Measurements from ENCODE around the gene NLGN1.

NLGN1 gene

GRCh38 chr3:174102274-174102673, 704.7 kb downstream of the NLGN1 start:
- Histone ChIP-seq H3K27ac (no peak overlapping the region), H3K4me3 (no peak overlapping the region)

GRCh38 chr3:174102866-174103265, 705.3 kb downstream of the NLGN1 start:
- H3K27ac ChIP-seq: no peak overlapping the region
- H3K4me3 ChIP-seq: no peak overlapping the region

GRCh38 chr3:174110761-174111160, 713.2 kb downstream of the NLGN1 start:
- no peak overlapping the region for H3K4me3 ChIP-seq
- H3K27ac ChIP-seq: no peak overlapping the region

- Histone ChIP-seq H3K4me3 (no peak overlapping the region), H3K27ac (no peak overlapping the region)
Measured at GRCh38 chr3:174111776-174112175, 714.2 kb downstream of the NLGN1 start.

DNA sequence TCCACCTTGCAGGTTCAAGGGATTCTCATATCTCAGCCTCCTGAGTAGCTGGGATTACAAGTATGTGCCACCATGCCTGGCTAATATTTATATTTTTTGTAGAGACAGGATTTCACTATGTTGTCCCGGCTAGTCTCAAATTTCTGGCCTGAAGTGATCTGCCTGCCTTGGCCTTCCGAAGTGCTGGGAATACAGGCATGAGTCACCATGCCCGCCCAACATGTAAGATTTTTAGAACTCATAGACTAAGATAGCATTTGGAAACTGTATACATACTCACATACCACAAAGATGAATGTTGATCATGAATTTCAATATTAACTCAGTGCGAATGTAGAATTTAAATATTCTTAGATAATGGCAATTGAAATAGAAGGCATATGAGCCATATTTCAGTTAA, 718.9 kb downstream of the NLGN1 start:
- Histone ChIP-seq H3K27ac (no peak overlapping the region), H3K4me3 (no peak overlapping the region)

DNA sequence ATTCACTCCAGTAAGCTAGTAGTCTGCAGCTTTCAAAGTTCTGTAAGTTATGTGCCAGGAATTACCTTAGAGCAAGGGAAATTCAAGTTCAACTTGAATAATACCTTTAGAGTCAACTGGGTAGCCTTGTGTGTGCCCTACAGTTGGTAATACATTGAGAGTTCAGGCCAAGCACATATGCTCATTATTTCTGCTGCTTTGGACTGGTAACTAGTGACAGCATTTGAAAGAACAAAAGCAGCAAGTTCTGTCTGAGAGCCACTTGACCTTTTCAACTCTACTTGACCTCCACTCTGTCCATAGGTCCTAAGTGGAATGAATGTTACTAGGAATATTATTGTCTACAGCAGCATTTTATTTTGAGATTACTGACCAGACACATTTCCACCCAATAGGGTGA, 723.5 kb downstream of the NLGN1 start:
- Histone ChIP-seq H3K4me3 (no peak overlapping the region), H3K27ac (no peak overlapping the region)

DNA sequence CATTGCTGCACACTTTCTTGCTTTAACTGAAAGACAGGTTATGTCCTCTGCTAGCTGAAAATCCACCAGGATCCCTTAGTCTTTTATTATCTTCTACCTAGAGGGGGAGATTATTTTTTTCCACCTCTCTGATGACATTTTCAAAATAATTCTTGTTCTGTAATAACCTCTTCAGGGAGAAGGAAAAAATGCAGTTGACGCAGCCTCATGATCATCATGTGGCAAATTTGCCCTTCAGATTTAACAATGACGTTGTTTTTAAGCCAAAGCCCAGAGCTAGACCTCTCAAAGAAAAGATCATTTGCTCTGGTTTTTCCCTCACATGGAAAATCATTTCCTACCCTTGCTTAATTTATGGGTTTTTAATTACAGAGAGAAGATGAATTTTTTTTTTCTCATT, 724.9 kb downstream of the NLGN1 start:
- Histone ChIP-seq H3K27ac (no peak overlapping the region), H3K4me3 (no peak overlapping the region)

DNA sequence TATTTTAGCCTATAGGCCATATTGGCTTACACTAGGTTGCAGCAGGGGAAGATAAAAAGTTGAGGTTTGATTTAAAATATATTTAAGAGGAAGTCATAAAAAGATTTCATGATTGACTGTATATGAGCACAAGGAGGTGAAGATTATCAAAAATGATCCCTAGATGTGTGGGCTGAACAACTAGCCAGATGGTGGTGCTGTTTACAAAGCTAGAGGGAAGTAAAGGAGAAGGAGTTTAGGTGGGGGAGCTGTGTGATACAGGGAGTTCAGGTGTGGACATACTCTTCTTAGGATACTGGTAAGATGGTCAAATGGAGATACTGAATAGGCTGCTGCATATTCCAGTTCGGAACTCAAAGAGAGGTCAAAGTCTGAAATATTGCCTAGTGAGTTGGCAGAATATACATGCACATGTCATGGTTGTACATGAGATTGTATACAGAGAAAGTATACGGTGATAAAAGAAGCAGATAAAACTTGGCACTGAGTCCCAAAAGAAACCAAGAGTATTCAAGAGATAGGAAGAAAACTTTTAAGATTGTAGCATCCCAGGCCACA, 727.8 kb downstream of the NLGN1 start:
- H3K27ac ChIP-seq: no peak overlapping the region
- H3K4me3 ChIP-seq: no peak overlapping the region

DNA sequence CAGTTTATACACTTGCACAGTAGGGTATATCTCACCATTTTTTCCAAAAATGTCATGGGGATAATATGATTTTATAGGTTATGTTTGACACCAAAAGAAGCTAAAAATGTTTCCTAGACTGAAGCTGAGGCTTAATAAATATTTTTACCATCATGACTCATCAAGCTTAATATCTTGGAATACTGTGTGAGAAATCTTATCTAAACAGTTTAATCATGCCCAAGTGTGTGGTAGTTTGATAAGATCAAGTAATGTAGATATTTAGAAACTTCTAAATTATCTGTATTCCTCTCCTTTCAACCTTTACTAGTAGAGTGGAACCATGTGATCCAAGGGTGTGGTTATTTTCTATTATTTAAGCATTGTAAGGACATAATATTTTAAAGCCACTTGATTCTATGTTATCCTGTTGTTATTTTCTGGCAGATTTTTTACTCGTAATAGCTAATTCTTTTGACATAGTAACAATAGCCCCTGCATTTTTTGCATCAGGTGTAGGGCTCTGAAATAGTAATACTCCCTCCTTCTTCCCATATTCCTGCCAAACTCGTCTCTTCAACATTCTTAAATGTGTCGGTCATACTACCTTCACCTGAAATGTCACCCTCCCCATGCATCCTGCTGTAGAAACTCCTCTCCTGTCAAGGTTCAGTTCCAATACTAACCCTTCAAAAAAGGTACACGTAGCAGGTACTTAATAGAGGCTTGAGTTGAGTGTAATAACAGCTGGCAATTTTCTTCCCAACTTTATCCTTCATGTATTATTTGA, 729.6 kb downstream of the NLGN1 start:
- no peak overlapping the region for H3K4me3 ChIP-seq
- H3K27ac ChIP-seq: no peak overlapping the region

GRCh38 chr3:174132006-174132405, 734.5 kb downstream of the NLGN1 start:
- no peak overlapping the region for H3K4me3 ChIP-seq
- no peak overlapping the region for H3K27ac ChIP-seq

DNA sequence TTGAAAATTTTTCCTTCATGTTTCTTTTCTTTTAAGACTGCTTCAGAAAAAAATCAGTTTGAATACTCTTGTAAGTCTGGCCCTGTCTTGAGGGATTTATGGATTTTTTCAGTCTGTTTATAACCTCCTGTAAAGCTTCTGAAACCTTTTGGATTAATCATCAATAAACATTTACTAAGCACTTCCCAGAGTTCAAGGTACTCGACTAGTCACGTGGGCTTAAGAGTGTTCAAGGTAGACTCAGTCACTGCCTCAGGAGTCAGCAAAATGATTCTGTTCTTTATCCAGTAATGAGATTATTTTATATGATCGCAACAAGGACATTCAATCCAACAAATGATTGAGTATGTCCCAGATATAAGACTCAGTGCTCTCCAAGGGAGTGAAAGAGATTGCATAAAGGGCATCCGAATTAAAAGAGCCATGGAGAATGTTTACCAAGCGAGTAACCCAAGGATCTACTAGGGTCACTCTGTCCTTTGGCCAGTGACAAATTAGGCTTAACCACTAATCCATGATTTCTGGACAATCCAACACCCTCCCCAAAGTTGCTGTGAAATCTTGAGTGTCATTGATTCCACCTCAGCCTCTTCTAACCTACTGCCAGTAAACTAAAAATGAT, 735.0 kb downstream of the NLGN1 start:
- Histone ChIP-seq H3K27ac (no peak overlapping the region), H3K4me3 (no peak overlapping the region)

- H3K4me3 ChIP-seq: no peak overlapping the region
- no peak overlapping the region for H3K27ac ChIP-seq
Measured at GRCh38 chr3:174146008-174146407, 748.5 kb downstream of the NLGN1 start.

GRCh38 chr3:174147798-174148197, 750.3 kb downstream of the NLGN1 start:
- H3K27ac ChIP-seq: no peak overlapping the region
- no peak overlapping the region for H3K4me3 ChIP-seq

DNA sequence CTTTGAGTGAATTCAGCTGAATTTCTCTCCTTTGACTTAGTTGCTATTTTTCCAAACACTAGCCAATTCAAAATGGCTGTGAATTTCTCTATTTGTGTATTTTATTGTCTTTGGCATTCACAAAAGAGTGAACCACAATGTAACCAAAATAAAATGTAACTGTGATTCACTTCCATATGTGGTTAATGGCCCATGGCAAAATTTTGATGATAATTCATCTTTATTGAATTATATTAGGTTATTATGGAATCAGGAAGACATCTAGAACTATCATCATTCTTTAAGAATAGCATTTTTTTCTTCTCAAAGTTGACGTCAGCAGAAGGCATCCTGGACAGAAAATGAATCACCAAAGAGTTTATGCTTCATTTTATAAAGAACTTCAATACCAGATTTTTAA, 756.3 kb downstream of the NLGN1 start:
- Histone ChIP-seq H3K27ac (no peak overlapping the region), H3K4me3 (no peak overlapping the region)

DNA sequence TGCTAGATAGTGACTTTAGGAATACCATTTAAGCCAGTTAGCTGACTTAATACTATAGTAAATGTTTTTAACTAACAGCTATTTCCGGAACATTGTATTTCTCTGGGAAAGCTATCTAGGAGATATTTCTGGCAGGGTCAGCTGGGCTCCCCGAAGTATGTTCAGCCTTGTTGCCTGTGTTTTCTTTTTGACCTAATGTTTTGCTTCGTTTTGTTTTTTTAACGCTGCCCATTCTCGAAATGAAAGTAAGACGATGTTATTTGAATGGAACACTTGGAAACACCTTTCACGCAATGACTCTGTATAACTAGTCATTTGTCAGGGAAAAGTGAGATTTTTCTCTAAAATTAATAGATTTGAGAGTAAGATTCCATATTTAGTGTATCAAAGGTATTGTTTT, 758.7 kb downstream of the NLGN1 start:
- Histone ChIP-seq H3K4me3 (no peak overlapping the region), H3K27ac (no peak overlapping the region)

GRCh38 chr3:174158674-174159073, 761.1 kb downstream of the NLGN1 start:
- no peak overlapping the region for H3K4me3 ChIP-seq
- no peak overlapping the region for H3K27ac ChIP-seq

DNA sequence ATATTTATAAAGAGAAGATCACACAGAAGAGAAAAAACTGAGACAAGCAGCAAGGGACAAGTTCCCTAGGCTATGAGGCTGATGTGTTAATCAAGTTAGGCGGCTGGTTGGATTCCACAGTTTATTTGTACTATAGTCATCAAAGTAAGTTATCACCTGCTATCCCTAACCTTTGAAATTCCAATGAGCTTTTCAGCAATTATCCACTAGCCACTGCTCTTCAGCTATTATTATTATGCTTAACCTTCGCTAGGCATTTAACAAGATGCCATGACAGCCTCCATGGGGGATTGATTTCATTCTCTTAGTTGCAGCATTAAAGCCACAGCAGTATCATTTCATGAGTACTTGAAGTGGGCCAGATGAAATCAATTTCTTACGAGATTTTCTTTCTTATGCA, 762.1 kb downstream of the NLGN1 start:
- no peak overlapping the region for H3K4me3 ChIP-seq
- H3K27ac ChIP-seq: no peak overlapping the region

GRCh38 chr3:174162550-174162949, 765.0 kb downstream of the NLGN1 start:
- Histone ChIP-seq H3K27ac (no peak overlapping the region), H3K4me3 (no peak overlapping the region)

DNA sequence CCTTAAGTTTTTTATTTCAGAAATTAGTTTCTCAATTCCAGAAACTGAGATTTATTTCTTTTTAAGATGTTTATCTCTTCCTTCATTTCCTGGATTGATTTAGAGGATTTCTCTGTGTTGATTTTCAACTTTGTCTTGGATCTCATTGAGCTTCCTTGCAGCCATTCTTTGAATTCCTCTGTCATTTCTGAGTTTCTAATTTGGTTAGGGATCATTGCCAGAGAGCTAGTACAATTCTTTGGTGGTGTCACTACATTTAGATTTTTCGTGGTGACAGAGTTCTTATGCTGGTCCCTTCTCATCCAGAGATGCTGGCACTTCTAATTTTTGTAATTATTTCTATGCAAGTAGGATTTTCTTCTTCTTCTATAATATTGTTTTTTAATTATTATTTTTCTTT, 770.5 kb downstream of the NLGN1 start:
- Histone ChIP-seq H3K27ac (no peak overlapping the region), H3K4me3 (no peak overlapping the region)

GRCh38 chr3:174168538-174169254, 771.2 kb downstream of the NLGN1 start:
- no peak overlapping the region for H3K27ac ChIP-seq
- H3K4me3 ChIP-seq: no peak overlapping the region

- no peak overlapping the region for H3K4me3 ChIP-seq
- H3K27ac ChIP-seq: no peak overlapping the region
Measured at GRCh38 chr3:174169736-174170135, 772.2 kb downstream of the NLGN1 start.

All from skin epidermis (tissue), 12 donors.